H1 (cell line): ENCODE data around the gene PPP1CC. TPM values are rescaled to one million over a fixed set of nuclear protein-coding genes. Genes with fewer than 3 reads are reported as not detected.

Experiments used
- CTCF ChIA-PET: fragments of 300-600 bp; sonication (Branson Sonifier 250); formaldehyde crosslinking; loops from one replicate; lab custom pipeline; 2021; ENCODE audit not compliant: partially characterized antibody; lab: Charles Lee
- POLR2A ChIA-PET: fragments of 300-600 bp; sonication (Branson Sonifier 250); formaldehyde crosslinking; loops from one replicate; lab custom pipeline; 2021; ENCODE audit warnings: inconsistent platforms; ENCODE audit not compliant: partially characterized antibody; lab: Charles Lee
- DNase-seq, 2 experiments: peaks; one replicate each; pipeline versions ENCODE4 v3.0.0 to v3.0.0-alpha.2; 2010 to 2022; ENCODE audit warnings: low spot score in 2 of 2, low read depth in 1 of 2, mixed read lengths in 1 of 2
- FAIRE-seq: peaks from 2 replicates; lab custom pipeline; 2011; peaks lifted over from hg19 to GRCh38; lab: Jason Lieb, UNC
- H2AFZ ChIP-seq: 2 replicates; pipeline ENCODE4 v1.8.1; 2012; ENCODE audit warnings: low read length, inconsistent platforms
- H2AK5ac ChIP-seq: 2 replicates; pipeline ENCODE4 v1.6.1; 2013; ENCODE audit warnings: low read depth, low read length
- H2BK120ac ChIP-seq: replicated peaks from 2 replicates; pipeline ENCODE3; 2013; ENCODE audit warnings: low read depth, low read length, inconsistent platforms
- H2BK12ac ChIP-seq: 2 replicates; pipeline ENCODE4 v1.6.1; 2013; ENCODE audit warnings: low read depth, low read length
- H2BK15ac ChIP-seq: 2 replicates; pipeline ENCODE4 v1.6.1; 2013; ENCODE audit warnings: low read length
- H2BK20ac ChIP-seq: 2 replicates; pipeline ENCODE4 v1.6.1; 2013; ENCODE audit warnings: low read length
- H2BK5ac ChIP-seq: 2 replicates; pipeline ENCODE4 v1.6.1; 2013; ENCODE audit warnings: low read depth, low read length
- H3K14ac ChIP-seq: 2 replicates; pipeline ENCODE4 v1.6.1; 2013; ENCODE audit warnings: inconsistent platforms; ENCODE audit not compliant: insufficient read length
- H3K18ac ChIP-seq: 2 replicates; pipeline ENCODE4 v1.6.1; 2013; ENCODE audit warnings: low read length; ENCODE audit errors: extremely low read depth
- H3K23ac ChIP-seq: 2 replicates; pipeline ENCODE4 v1.6.1; 2013; ENCODE audit warnings: inconsistent platforms; ENCODE audit not compliant: insufficient read length
- H3K23me2 ChIP-seq: 2 replicates; pipeline ENCODE4 v1.6.1; 2013; ENCODE audit warnings: low read depth, low read length
- H3K27ac ChIP-seq: 2 replicates; pipeline ENCODE4 v1.6.1; 2011; ENCODE audit warnings: low read depth, low read length, inconsistent platforms
- H3K27me3 ChIP-seq, 4 experiments: replicated peaks in 1 of 4; 1 replicate in 1 of 4; 2 replicates in 3 of 4; pipeline versions ENCODE4 v1.6.1 to v1.8.1; 2011 to 2013; ENCODE audit warnings: low read length in 3 of 4, mild to moderate bottlenecking in 3 of 4, inconsistent platforms in 2 of 4, mixed read lengths in 2 of 4, moderate library complexity in 1 of 4; ENCODE audit not compliant: control insufficient read depth in 3 of 4, insufficient read depth in 3 of 4; ENCODE audit errors: extremely low read depth in 1 of 4
- H3K36me3 ChIP-seq, 4 experiments: 2 replicates each; pipeline versions ENCODE4 v1.6.1 to v1.8.1; 2011 to 2013; ENCODE audit warnings: mild to moderate bottlenecking in 4 of 4, low read length in 3 of 4, moderate library complexity in 2 of 4, control low read depth in 1 of 4, inconsistent platforms in 1 of 4; ENCODE audit not compliant: insufficient read depth in 4 of 4, control insufficient read depth in 2 of 4
- H3K4ac ChIP-seq: replicated peaks from 2 replicates; pipeline ENCODE3; 2013; ENCODE audit warnings: low read length, low read depth, mixed read lengths, inconsistent platforms; ENCODE audit not compliant: insufficient read length
- H3K4me1 ChIP-seq, 4 experiments: replicated peaks in 1 of 4; 1 replicate in 1 of 4; 2 replicates in 3 of 4; pipeline versions ENCODE4 v1.6.1 to v1.8.1; 2011 to 2013; ENCODE audit warnings: low read length in 3 of 4, inconsistent platforms in 2 of 4, mixed read lengths in 1 of 4; ENCODE audit not compliant: insufficient read depth in 4 of 4, control insufficient read depth in 3 of 4
- H3K4me2 ChIP-seq, 2 experiments: 2 replicates each; pipeline versions ENCODE4 v1.6.1 to v1.8.1; 2011 to 2013; ENCODE audit warnings: low read depth in 2 of 2, low read length in 2 of 2, control low read depth in 1 of 2, inconsistent platforms in 1 of 2, mild to moderate bottlenecking in 1 of 2; ENCODE audit not compliant: insufficient read depth in 1 of 2
- H3K4me3 ChIP-seq, 4 experiments: fragments of 200-600, 300-600 bp in 1 of 4; sonication (generic), shearing (Covaris generic), sonication (Bioruptor Twin) in 1 of 4; 2 replicates each; pipeline versions ENCODE4 v1.5.1 to v1.8.1; 2011 to 2016; ENCODE audit warnings: low read length in 4 of 4, low read depth in 3 of 4, control low read depth in 2 of 4, inconsistent platforms in 2 of 4, mild to moderate bottlenecking in 2 of 4, mixed read lengths in 1 of 4, moderate library complexity in 1 of 4; ENCODE audit not compliant: insufficient read depth in 2 of 4; ENCODE audit errors: extremely low read depth in 1 of 4
- H3K56ac ChIP-seq: replicated peaks from 2 replicates; pipeline ENCODE3; 2013; ENCODE audit warnings: low read depth, mild to moderate bottlenecking, mixed read lengths, low read length, inconsistent platforms; ENCODE audit not compliant: insufficient read length
- H3K79me1 ChIP-seq: 2 replicates; pipeline ENCODE4 v1.6.1; 2013; ENCODE audit warnings: low read depth, low read length, control low read depth
- H3K79me2 ChIP-seq, 2 experiments: 2 replicates each; pipeline versions ENCODE4 v1.6.1 to v1.8.1; 2012 to 2013; ENCODE audit warnings: low read length in 2 of 2, mild to moderate bottlenecking in 2 of 2, inconsistent platforms in 1 of 2; ENCODE audit not compliant: insufficient read depth in 2 of 2, control insufficient read depth in 1 of 2
- H3K9ac ChIP-seq, 4 experiments: replicated peaks in 1 of 4; 1 replicate in 1 of 4; 2 replicates in 3 of 4; pipeline versions ENCODE4 v1.6.1 to v1.8.1; 2011 to 2013; ENCODE audit warnings: low read depth in 3 of 4, low read length in 3 of 4, control low read depth in 2 of 4, mild to moderate bottlenecking in 2 of 4, moderate library complexity in 2 of 4, inconsistent platforms in 1 of 4; ENCODE audit errors: extremely low read depth in 1 of 4
- H3K9me3 ChIP-seq, 2 experiments: 2 replicates each; pipeline versions ENCODE4 v1.6.1 to v1.8.1; 2012 to 2013; ENCODE audit warnings: mild to moderate bottlenecking in 2 of 2, moderate library complexity in 2 of 2, control low read depth in 1 of 2, inconsistent platforms in 1 of 2, low read depth in 1 of 2, low read length in 1 of 2, mixed read lengths in 1 of 2; ENCODE audit not compliant: insufficient read depth in 2 of 2
- H4K20me1 ChIP-seq, 2 experiments: replicated peaks in 1 of 2; 2 replicates each; pipeline versions ENCODE3 to v1.8.1; 2011 to 2013; ENCODE audit warnings: inconsistent platforms in 2 of 2, low read length in 2 of 2, mild to moderate bottlenecking in 1 of 2; ENCODE audit not compliant: insufficient read depth in 2 of 2, control insufficient read depth in 1 of 2
- H4K5ac ChIP-seq: 2 replicates; pipeline ENCODE4 v1.6.1; 2013; ENCODE audit warnings: low read length, low read depth, mixed read lengths, inconsistent platforms; ENCODE audit not compliant: insufficient read length
- H4K8ac ChIP-seq: 2 replicates; pipeline ENCODE4 v1.8.0; 2013; ENCODE audit warnings: mild to moderate bottlenecking, moderate library complexity, low read length, inconsistent platforms; ENCODE audit not compliant: insufficient read depth; ENCODE audit errors: extremely low read depth
- H4K91ac ChIP-seq: replicated peaks from 2 replicates; pipeline ENCODE3; 2013; ENCODE audit warnings: low read length, mixed read lengths, inconsistent platforms; ENCODE audit not compliant: insufficient read length
- CBX5 ChIP-seq: fragments of 300-800, 300-1000 bp; sonication (generic); IDR thresholded peaks from 2 replicates; pipeline ENCODE4 v1.7.1; 2016; ENCODE audit warnings: antibody characterized with exemption, low read length, low read depth
- RNF2 ChIP-seq: fragments of 200-900, 300-1000 bp; sonication (generic); IDR thresholded peaks from 2 replicates; pipeline ENCODE4 v1.7.1; 2016; ENCODE audit warnings: borderline replicate concordance, low read depth, mild to moderate bottlenecking, antibody characterized with exemption, low read length; ENCODE audit not compliant: poor library complexity, severe bottlenecking; ENCODE audit errors: missing control alignments
- SIX5 ChIP-seq: IDR thresholded peaks from 2 replicates; pipeline ENCODE4 v1.6.1; 2011; ENCODE audit warnings: mild to moderate bottlenecking, low read depth, low read length
- WGBS, 2 experiments: shearing (Covaris generic) in 1 of 2; methylation state at CpG; one replicate each; pipeline versions ENCODE4 v1.1.6 to v1.1.7; 2013 to 2015; ENCODE audit warnings: low lambda C conversion rate in 2 of 2, mixed read lengths in 2 of 2, inconsistent platforms in 1 of 2, low coverage in 1 of 2, missing lambda C conversion rate in 1 of 2; ENCODE audit not compliant: insufficient replicate concordance in 2 of 2, insufficient coverage in 1 of 2, insufficient read length in 1 of 2; ENCODE audit errors: extremely low coverage in 1 of 2, missing lambda C conversion rate in 1 of 2; 5-methylcytosine and 5-hydroxymethylcytosine counted together
- polyA plus RNA-seq, 7 experiments: library from polyadenylated mRNA; depleted of rRNA in 3 of 7; stranded (reverse) in 5 of 7; unstranded in 2 of 7; fragments of >200 nt in 5 of 7; fragments of 200-250 nt in 2 of 7; gene quantifications; 1 replicate in 5 of 7; 2 replicates in 1 of 7; 4 replicates in 1 of 7; pipeline versions ENCODE4 v1.2.1 to v1.2.3, GENCODE V29; 2011 to 2013; ENCODE audit warnings: missing spikeins in 2 of 7, mixed read lengths in 2 of 7
- total RNA-seq: library from RNA; stranded (reverse); fragmentation: NEBNext Ultra II Directional; extraction: Animal tissue kit (Norgen Biotek cat#: 25700); gene quantifications from 2 replicates; pipeline ENCODE4 v1.2.1, GENCODE V29; 2021

Gene PPP1CC
- total and polyA plus RNA-seq, 2 of the 8 experiments (the other 6 are each of a cell fraction or from before 2014, with no cell fraction given) = 193 to 350 TPM

DNA sequence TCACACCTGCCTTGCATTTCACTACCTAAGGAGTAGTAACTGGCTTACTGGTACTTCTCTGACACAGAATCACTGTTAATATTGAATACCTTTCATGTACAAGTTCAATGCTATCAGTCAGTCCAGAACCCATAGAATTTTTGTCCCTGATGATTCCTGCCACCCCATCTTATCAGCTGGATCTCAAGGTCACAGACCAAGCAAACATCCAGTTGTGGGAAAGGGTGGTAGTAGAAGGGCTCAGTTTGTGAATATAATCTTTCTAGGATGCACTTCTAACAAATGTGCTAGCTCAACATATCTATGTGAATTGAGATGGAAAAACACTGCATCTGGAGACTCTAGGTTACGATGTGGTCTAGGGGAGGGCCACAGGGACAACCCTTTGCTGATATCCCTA is 14.1 kb downstream of the PPP1CC start:
- no peak for TF ChIP-seq RNF2
- TF ChIP-seq SIX5 = no peak
- no peak for TF ChIP-seq CBX5
- Histone ChIP-seq H3K23ac (no peak overlapping the region), H3K79me2 (peaks cover 9 to 93% of the 10 kb centered on the region in 2 experiments; a peak in 3 of 4 replicates), H2BK20ac (no peak overlapping the region), H3K36me3 (peaks cover 14 to 86% (median 55%) of the 10 kb centered on the region in 4 experiments), H3K4me2 (no peak overlapping the region; a peak in 1 of 4 replicates), H3K4me1 (peaks cover 0 to 15% (median 8%) of the 10 kb centered on the region in 4 experiments; a peak in 3 of 7 replicates), H3K4me3 (no peak overlapping the region), H4K91ac (no peak overlapping the region), H3K14ac (no peak overlapping the region), H3K18ac (no peak overlapping the region), H3K23me2 (no peaks in the 10 kb centered on the region), H2BK120ac (no peak overlapping the region), H2BK5ac (no peak overlapping the region), H2AFZ (no peak overlapping the region), H4K5ac (no peak overlapping the region), H3K56ac (no peak overlapping the region), H3K27me3 (no peaks in the 10 kb centered on the region), H2BK15ac (no peak overlapping the region), H3K4ac (no peak overlapping the region), H4K20me1 (peaks cover 43 to 45% of the 10 kb centered on the region in 2 experiments), H3K79me1 (peaks cover 7% of the 10 kb centered on the region; the same call in 1 of the 2 replicates), H2AK5ac (no peak overlapping the region), H2BK12ac (no peak overlapping the region), H3K9me3 (no peaks in the 10 kb centered on the region), H3K9ac (no peak overlapping the region), H3K27ac (no peak overlapping the region), H4K8ac (no peak overlapping the region)
- no peak for FAIRE-seq
- peak in 1 of 2 experiments; percentile 24 for DNase-seq
- CTCF ChIA-PET = interaction anchor here (0.6 to 1.7 kb wide), 4 partner anchors 36 to 159 kb away, joined by 3 to 5 read pairs (median 3); no protein-coding TSS in a partner anchor
- POLR2A ChIA-PET = interaction anchor here (1.6 to 3.7 kb wide), 2 partner anchors 8 to 12 kb away, joined by 5 to 27 read pairs; partner anchors contain the start of gene PPP1CC
- WGBS, 2 experiments = 95% methylated on average over 1 of the region's 1 CpG; no CpG with 5 or more reads in 1 of the 2 experiments
